Psoas muscle (tissue), 8 donors: ENCODE measurements around the gene KCNE1. TPM values are rescaled to one million over a fixed set of nuclear protein-coding genes. Genes with fewer than 3 reads are reported as not detected.

Experiments
- ATAC-seq, 4 donors: fragments of 200-7000 bp; cut with Tn5 transposase; one replicate each; pipeline ENCODE4 v1.9.1; 2020; ENCODE audit warnings: moderate library complexity in 3 of 4, mild to moderate bottlenecking in 2 of 4
- DNase-seq, 2 donors: peaks; one replicate each; pipeline ENCODE4 v3.0.0-alpha.2; 2020
- H3K27ac ChIP-seq: fragments of 200-600 bp; one replicate; pipeline ENCODE4 v1.8.0; 2022
- H3K27me3 ChIP-seq, 3 donors: fragments of 200-600 bp in 1 of 3; one replicate each; pipeline versions ENCODE4 v1.6.1 to v1.8.0; 2013 to 2022; ENCODE audit warnings: low read length in 2 of 3, mild to moderate bottlenecking in 2 of 3, moderate library complexity in 1 of 3; ENCODE audit not compliant: insufficient read depth in 3 of 3
- H3K36me3 ChIP-seq, 2 donors: fragments of 200-600 bp in 1 of 2; one replicate each; pipeline versions ENCODE4 v1.6.1 to v1.8.0; 2013 to 2022; ENCODE audit warnings: low read depth in 1 of 2, mild to moderate bottlenecking in 1 of 2, moderate library complexity in 1 of 2; ENCODE audit not compliant: insufficient read depth in 1 of 2
- H3K4me1 ChIP-seq: fragments of 200-600 bp; one replicate; pipeline ENCODE4 v1.8.0; 2022
- H3K4me3 ChIP-seq: fragments of 200-600 bp; one replicate; pipeline ENCODE4 v1.8.0; 2022; ENCODE audit warnings: mild to moderate bottlenecking
- H3K9me3 ChIP-seq: fragments of 200-600 bp; one replicate; pipeline ENCODE4 v1.8.0; 2022
- WGBS, 3 donors: extraction: QIAGEN DNeasy Blood & Tissue Kit; methylation state at CpG; one replicate each; pipeline versions ENCODE4 v1.1.6 to v1.1.7; 2013; 5-methylcytosine and 5-hydroxymethylcytosine counted together
- intact Hi-C, 2 donors: fragments of 100-400 bp; cut with DNase I; formaldehyde crosslinking; loops; one replicate each; pipeline versions ENCODE4 v1.11.0 to v1.14.2; 2022
- polyA plus RNA-seq, 3 donors: library from polyadenylated mRNA; stranded (reverse); fragments of 200-250 nt; gene quantifications; one replicate each; pipeline ENCODE4 v1.2.3, GENCODE V29; 2013
- total RNA-seq, 4 donors: library from RNA; stranded (reverse); fragmentation: NEBNext Ultra II Directional in 2 of 4; extraction: Animal tissue kit (Norgen Biotek cat#: 25700) in 2 of 4; gene quantifications; one replicate each; pipeline versions ENCODE4 v1.2.1 to v1.2.4, GENCODE V29; 2021 to 2023
- TF ChIP-seq, protein P1 (sequence below): fragments of 200-600 bp; IDR thresholded peaks from one replicate; pipeline ENCODE4 v1.8.0; 2022; ENCODE audit warnings: antibody characterized with exemption
- donor health status: healthy with polysubstance abuse.
- donor health status: DM: no; HTN: no; CAD: no; lungs with moderate emphysema.
- donor health status: Bipolar disorder and iron deficiency.
- donor health status: healthy.
- donor health status: DM: yes; HTN: yes; CAD: no.
- donor health status: DM: no; HTN: no; CAD: no.
- donor health status: DM: no; HTN: no; CAD: no.
- donor health status: DM: yes; HTN: yes; CAD: no.

KCNE1 gene
- total and polyA plus RNA-seq, 7 donors: 0.26 to 1.5 (median 0.38) TPM; not detected in 3

DNA sequence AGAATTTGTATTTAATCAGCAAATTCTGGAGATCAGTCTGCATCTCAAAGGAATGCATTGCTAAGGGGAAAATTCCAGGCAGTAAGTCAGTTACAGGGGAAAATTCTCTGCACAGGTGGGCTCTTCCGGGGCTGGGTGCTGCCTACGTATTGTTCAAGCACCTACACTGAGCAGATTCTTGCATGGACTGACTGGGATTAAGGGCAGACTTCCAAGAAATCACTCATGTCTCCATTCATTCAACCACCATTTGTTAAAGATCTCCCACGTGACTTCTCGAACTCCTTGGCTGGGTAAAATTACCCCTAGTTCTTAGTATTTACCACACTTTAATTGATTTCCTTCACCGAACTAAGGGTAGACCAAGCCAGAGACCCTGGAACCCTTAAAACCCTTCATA, 28.2 kb upstream of the KCNE1 start:
- TF ChIP-seq, protein P1, sequence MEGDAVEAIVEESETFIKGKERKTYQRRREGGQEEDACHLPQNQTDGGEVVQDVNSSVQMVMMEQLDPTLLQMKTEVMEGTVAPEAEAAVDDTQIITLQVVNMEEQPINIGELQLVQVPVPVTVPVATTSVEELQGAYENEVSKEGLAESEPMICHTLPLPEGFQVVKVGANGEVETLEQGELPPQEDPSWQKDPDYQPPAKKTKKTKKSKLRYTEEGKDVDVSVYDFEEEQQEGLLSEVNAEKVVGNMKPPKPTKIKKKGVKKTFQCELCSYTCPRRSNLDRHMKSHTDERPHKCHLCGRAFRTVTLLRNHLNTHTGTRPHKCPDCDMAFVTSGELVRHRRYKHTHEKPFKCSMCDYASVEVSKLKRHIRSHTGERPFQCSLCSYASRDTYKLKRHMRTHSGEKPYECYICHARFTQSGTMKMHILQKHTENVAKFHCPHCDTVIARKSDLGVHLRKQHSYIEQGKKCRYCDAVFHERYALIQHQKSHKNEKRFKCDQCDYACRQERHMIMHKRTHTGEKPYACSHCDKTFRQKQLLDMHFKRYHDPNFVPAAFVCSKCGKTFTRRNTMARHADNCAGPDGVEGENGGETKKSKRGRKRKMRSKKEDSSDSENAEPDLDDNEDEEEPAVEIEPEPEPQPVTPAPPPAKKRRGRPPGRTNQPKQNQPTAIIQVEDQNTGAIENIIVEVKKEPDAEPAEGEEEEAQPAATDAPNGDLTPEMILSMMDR: no peak
- DNase-seq: no peak
- no peak overlapping the region for H3K27ac ChIP-seq
- intact Hi-C loops: no loop called here
- H3K27me3 ChIP-seq: no peaks in the 10 kb centered on the region
- no peaks in the 10 kb centered on the region for H3K36me3 ChIP-seq
- no peak for ATAC-seq
- peaks cover 25% of the 10 kb centered on the region for H3K4me1 ChIP-seq
- no peak overlapping the region for H3K4me3 ChIP-seq
- no peaks in the 10 kb centered on the region for H3K9me3 ChIP-seq
- 75 to 84% (median 77%) methylated on average over 5 of the region's 5 CpGs for WGBS, 3 donors

DNA sequence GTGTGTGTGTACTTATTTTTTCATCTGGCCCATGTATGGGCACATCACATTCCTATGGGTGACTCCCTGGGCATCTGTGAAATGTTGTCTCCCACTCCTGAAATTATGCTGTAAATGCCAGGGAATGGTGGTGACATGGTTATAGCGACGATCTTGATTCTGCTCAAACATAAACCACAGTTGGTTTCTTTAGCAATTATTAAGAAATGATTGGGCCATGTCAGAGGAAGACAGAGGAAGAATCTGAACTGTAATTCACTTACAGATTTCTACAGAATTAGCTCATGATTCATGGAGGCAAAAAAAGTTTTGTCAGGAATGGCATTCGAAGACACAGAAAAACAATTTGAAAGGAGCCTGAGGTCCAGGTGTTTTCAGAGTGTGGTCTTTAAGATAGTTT, 25.8 kb upstream of the KCNE1 start:
- Histone ChIP-seq H3K27me3 (no peaks in the 10 kb centered on the region), H3K4me1 (peaks cover 17% of the 10 kb centered on the region), H3K27ac (no peak overlapping the region), H3K9me3 (no peaks in the 10 kb centered on the region), H3K4me3 (no peak overlapping the region), H3K36me3 (no peaks in the 10 kb centered on the region)
- DNase-seq (no peak), ATAC-seq (no peak)
- intact Hi-C loops: no loop called here
- TF ChIP-seq, protein P1: no peak
- 71 to 76% (median 75%) methylated on average over 3 of the region's 3 CpGs for WGBS, 3 donors

DNA sequence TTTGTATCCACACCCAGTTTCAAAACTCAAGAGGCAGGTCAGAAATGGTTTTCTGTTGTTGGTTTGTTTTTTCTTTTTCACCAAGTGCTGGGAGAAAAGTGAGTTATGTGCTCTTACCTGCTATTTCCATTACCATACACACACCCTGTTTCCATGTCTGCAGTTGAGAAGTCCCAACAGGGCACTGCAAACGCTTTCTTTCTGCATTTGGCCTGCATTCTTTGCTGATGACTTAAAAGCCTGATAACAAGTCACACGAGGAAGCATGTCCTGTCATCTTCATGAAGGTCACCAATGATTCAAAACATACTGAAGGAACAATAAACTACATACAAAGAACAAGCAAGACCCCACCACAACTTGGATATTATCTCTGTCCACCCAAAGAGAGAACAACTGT, 24.8 kb upstream of the KCNE1 start:
- no peak for DNase-seq
- no peak overlapping the region for H3K4me3 ChIP-seq
- WGBS, 3 donors: 25 to 35% (median 27%) methylated on average over 2 of the region's 2 CpGs
- no peaks in the 10 kb centered on the region for H3K27me3 ChIP-seq
- H3K36me3 ChIP-seq: no peaks in the 10 kb centered on the region
- no peak overlapping the region for H3K27ac ChIP-seq
- no peaks in the 10 kb centered on the region for H3K9me3 ChIP-seq
- peaks cover 17% of the 10 kb centered on the region for H3K4me1 ChIP-seq
- intact Hi-C loops: no loop called here
- TF ChIP-seq, protein P1: no peak
- no peak for ATAC-seq

DNA sequence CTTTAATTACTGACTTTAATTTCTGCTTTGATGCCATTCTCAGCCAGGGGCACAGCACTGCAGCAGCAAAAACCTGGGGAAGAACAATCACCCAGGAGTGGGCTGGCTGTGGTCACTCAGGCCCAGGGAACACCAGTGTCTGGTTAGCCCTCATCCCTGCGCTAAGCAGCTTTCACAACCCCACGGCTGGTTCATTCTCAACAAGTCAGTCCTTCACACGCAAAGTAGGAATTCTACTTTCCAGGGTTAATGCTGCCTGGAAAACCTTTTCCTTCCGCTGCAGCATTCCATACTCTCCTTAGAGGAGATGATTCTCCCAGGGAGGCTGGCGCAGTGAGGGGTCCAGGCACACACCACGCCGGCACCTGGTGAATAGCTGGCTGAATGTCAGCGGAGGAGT, 24.3 kb upstream of the KCNE1 start:
- Histone ChIP-seq H3K27ac (no peak overlapping the region), H3K9me3 (no peaks in the 10 kb centered on the region), H3K27me3 (no peaks in the 10 kb centered on the region), H3K4me1 (peaks cover 17% of the 10 kb centered on the region), H3K4me3 (no peak overlapping the region), H3K36me3 (no peaks in the 10 kb centered on the region)
- WGBS, 3 donors: 94 to 96% (median 96%) methylated on average over 8 of the region's 8 CpGs
- intact Hi-C loops: no loop called here
- DNase-seq (no peak), ATAC-seq (no peak)
- TF ChIP-seq, protein P1: no peak

DNA sequence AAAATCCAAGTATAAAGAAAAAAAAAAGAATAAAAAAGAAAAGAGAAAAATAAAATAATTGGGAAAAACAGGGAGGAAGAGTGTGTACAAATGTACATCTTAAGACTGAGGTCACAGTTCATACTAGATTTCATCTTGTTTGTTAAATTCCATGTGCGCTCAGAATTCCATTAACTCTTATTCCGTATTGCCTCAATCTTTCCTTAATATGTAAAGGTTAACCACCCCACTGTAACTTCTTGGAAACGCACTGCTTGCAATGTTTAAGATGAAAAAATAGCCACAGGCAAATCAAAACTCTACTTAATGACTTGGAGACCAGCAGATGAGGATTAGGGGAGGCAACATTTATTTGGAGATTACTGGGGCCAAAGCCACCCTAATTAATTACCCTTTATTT, 23.9 kb upstream of the KCNE1 start:
- no peak for ATAC-seq
- TF ChIP-seq, protein P1: no peak
- Histone ChIP-seq H3K4me3 (no peak overlapping the region), H3K9me3 (no peaks in the 10 kb centered on the region), H3K4me1 (peaks cover 17% of the 10 kb centered on the region), H3K27me3 (no peaks in the 10 kb centered on the region), H3K36me3 (no peaks in the 10 kb centered on the region), H3K27ac (no peak overlapping the region)
- 96 to 99% (median 97%) methylated on average over 3 of the region's 3 CpGs for WGBS, 3 donors
- intact Hi-C loops: no loop called here
- DNase-seq: no peak
